Small intestine (tissue), 7 donors: ENCODE results near the gene CNBP. TPM values are rescaled to one million over a fixed set of nuclear protein-coding genes. Genes with fewer than 3 reads are reported as not detected.
"Not testable (repeated sequence)": the region's sequence is repeated elsewhere in the genome, so short reads cannot be mapped to it uniquely, and the experiment has no call there.

ENCODE experiments used
- DNase-seq, 2 donors: peaks; one replicate each; pipeline versions ENCODE4 v3.0.0 to v3.0.0-alpha.2; 2013
- FAIRE-seq: peaks from 2 replicates; lab custom pipeline; 2012; peaks lifted over from hg19 to GRCh38; lab: Jason Lieb, UNC
- H3K27ac ChIP-seq, 3 donors: one replicate each; pipeline ENCODE4 v1.5.1; 2013; ENCODE audit warnings: low read length in 2 of 3, mild to moderate bottlenecking in 2 of 3, control low read depth in 1 of 3, inconsistent platforms in 1 of 3, low read depth in 1 of 3, moderate library complexity in 1 of 3
- H3K27me3 ChIP-seq, 3 donors: one replicate each; pipeline ENCODE4 v1.6.1; 2013; ENCODE audit warnings: low read length in 3 of 3, inconsistent platforms in 1 of 3; ENCODE audit not compliant: control insufficient read depth in 3 of 3, insufficient read depth in 3 of 3
- H3K36me3 ChIP-seq, 3 donors: one replicate each; pipeline ENCODE4 v1.6.1; 2013; ENCODE audit warnings: low read length in 3 of 3, inconsistent platforms in 1 of 3, low read depth in 1 of 3, mild to moderate bottlenecking in 1 of 3, moderate library complexity in 1 of 3; ENCODE audit not compliant: control insufficient read depth in 3 of 3, insufficient read depth in 2 of 3
- H3K4me1 ChIP-seq, 3 donors: one replicate each; pipeline ENCODE4 v1.6.1; 2013; ENCODE audit warnings: low read length in 2 of 3, inconsistent platforms in 1 of 3, low read depth in 1 of 3, mild to moderate bottlenecking in 1 of 3, moderate library complexity in 1 of 3; ENCODE audit not compliant: control insufficient read depth in 3 of 3, insufficient read depth in 2 of 3
- H3K4me3 ChIP-seq, 3 donors: one replicate each; pipeline ENCODE4 v1.5.1; 2013; ENCODE audit warnings: low read length in 3 of 3, control low read depth in 1 of 3, inconsistent platforms in 1 of 3, low read depth in 1 of 3, mild to moderate bottlenecking in 1 of 3, moderate library complexity in 1 of 3
- H3K9me3 ChIP-seq, 2 donors: one replicate each; pipeline ENCODE4 v1.6.1; 2013; ENCODE audit warnings: low read depth in 1 of 2, low read length in 1 of 2; ENCODE audit not compliant: control insufficient read depth in 2 of 2, insufficient read depth in 1 of 2
- WGBS, 3 donors: extraction: QIAGEN DNeasy Blood & Tissue Kit; methylation state at CpG; one replicate each; pipeline ENCODE4 v1.1.7; 2013; 5-methylcytosine and 5-hydroxymethylcytosine counted together
- polyA plus RNA-seq, 4 donors: library from polyadenylated mRNA; stranded (reverse) in 3 of 4; unstranded in 1 of 4; fragments of 200-250 nt in 3 of 4; fragments of 120-200 nt in 1 of 4; gene quantifications; one replicate each; pipeline versions ENCODE4 v1.2.1 to v1.2.3, GENCODE V29; 2013
- donor health status: healthy with polysubstance abuse.
- donor health status: control.
- donor health status: control.
- donor health status: Bipolar disorder and iron deficiency.
- donor health status: healthy.

CNBP gene
- polyA plus RNA-seq, 4 donors, result 256 to 424 (median 325) TPM

DNA sequence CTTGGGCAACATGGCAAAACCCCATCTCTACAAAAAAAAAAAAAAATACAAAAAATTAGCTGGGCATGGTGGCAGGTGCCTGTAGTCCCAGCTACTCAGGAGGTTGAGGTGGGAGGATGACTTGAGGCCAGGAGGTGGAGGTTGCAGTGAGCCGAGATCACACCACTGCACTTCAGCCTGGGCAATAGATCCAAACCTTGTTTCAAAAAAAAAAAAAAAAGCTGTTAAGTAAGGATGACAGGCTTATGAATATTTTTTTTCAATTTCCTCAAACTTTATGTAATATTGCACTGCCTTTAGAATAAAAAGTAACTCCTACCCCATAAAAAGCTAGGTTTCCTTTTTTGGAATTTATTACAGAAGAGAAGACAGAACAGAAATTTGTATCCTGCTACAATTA, 40.7 kb upstream of the CNBP start:
- not testable (repeated sequence) for H3K36me3 ChIP-seq, H3K4me3 ChIP-seq, H3K9me3 ChIP-seq, H3K27me3 ChIP-seq, FAIRE-seq
- Histone ChIP-seq H3K4me1 (peaks cover 0 to 12% (median 0%) of the 10 kb centered on the region in 3 donors), H3K27ac (peak overlapping the region; percentile 20 to 84 (median 52))
- peak in 1 of 2 donors; percentile 32 for DNase-seq
- 18 to 47% (median 37%) methylated on average over 1 of the region's 1 CpG for WGBS, 3 donors

DNA sequence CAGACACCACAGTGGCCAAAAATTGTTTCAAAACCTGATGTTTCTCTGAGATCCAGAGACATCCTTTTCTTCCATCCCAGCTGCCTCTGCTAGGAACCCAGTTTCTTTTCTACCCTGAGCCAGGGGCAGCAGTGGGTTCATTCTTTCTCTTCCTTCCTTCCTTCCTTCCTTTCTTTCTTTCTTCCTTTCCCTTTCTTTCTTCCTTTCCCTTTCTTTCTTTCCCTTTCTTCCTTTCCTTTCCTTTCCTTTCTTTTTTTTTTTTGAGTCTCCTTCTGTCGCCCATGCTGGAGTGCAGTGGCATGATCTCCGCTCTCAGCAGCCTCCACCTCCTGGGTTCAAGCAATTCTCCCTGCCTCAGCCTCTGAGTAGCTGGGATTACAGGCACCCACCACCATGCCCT, 35.0 kb upstream of the CNBP start:
- Histone ChIP-seq H3K9me3 (no peaks in the 10 kb centered on the region), H3K4me3 (no peak overlapping the region), H3K27me3 (no peaks in the 10 kb centered on the region), H3K27ac (no peak overlapping the region), H3K4me1 (no peaks in the 10 kb centered on the region), H3K36me3 (no peaks in the 10 kb centered on the region)
- 91 to 93% (median 92%) methylated on average over 2 of the region's 2 CpGs for WGBS, 3 donors
- FAIRE-seq, result no peak
- no peak for DNase-seq

DNA sequence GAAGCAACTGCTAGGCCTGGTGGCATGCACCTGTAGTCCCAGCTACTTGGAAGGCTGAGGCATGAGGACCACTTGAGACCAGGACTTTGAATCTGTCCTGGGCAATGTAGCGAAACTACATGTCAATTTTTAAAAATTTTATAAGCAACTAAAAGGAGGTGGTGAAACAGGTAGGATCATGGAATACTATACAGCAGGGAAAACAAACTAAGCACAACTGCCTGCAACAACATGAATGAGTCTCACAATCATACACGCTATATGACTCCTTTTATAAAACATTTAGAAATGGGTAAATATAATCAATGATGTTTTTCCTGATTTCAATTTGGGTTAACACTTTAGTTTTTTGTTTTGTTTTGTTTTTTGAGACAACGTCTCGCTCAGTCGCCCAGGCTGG, 29.5 kb upstream of the CNBP start:
- FAIRE-seq (no peak), DNase-seq (no peak)
- H3K4me3 ChIP-seq, result no peak overlapping the region
- 95 to 98% (median 97%) methylated on average over 5 of the region's 5 CpGs for WGBS, 3 donors
- H3K9me3 ChIP-seq, result no peaks in the 10 kb centered on the region
- no peaks in the 10 kb centered on the region for H3K27me3 ChIP-seq
- H3K4me1 ChIP-seq, result peaks cover 0 to 4% (median 0%) of the 10 kb centered on the region in 3 donors
- H3K36me3 ChIP-seq, result no peaks in the 10 kb centered on the region
- H3K27ac ChIP-seq, result no peak overlapping the region

DNA sequence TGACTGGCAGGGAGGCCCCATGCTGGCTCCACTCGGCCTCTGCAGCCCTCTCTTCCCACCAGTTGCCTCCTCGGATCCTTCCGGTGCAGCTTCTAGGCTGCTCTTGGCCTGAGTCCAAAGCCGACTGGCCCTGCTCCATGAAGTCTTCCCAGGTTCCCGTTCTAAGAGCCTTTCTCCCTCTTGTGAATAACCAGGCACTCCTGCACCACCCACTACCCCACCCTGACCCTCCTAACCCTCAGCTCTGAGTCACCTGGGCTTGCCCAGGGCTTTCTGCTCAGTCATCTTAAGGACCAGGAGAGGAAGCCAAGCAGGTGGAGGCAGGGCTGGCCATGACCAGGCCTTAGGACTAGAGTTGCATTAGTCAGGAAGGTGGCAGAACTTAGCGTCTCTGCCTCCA, 28.1 kb upstream of the CNBP start:
- H3K27ac ChIP-seq, result peak overlapping the region in 2 of 3 donors; percentile 71 to 80
- peaks cover 0 to 4% (median 0%) of the 10 kb centered on the region in 3 donors for H3K4me1 ChIP-seq
- no peaks in the 10 kb centered on the region for H3K36me3 ChIP-seq
- H3K9me3 ChIP-seq, result no peaks in the 10 kb centered on the region
- H3K27me3 ChIP-seq, result no peaks in the 10 kb centered on the region
- FAIRE-seq, result no peak
- 2 to 27% (median 12%) methylated on average over 6 of the region's 6 CpGs for WGBS, 3 donors
- peak; percentile 60 to 99 for DNase-seq
- H3K4me3 ChIP-seq, result no peak overlapping the region

DNA sequence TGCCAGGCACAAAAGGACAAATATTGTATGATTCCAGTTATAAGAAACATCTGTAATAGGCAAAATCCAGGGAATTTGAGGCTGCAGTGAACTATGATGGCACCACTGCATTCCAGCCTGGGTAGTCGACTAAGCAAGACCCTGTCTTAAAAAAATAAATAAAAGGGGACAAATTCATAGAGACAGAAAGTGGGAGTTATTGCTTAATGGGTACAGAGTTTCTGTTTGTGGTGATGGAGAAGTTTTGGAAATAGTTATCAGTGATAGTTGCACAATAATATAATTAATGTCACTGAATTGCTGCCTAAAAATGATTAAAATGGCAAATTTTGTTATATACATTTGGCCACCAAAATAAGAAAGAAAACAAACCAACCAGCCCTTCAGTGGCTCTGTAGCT, 27.6 kb upstream of the CNBP start:
- FAIRE-seq (no peak), DNase-seq (no peak)
- Histone ChIP-seq H3K27ac (peak overlapping the region in 2 of 3 donors; percentile 71 to 80), H3K27me3 (no peaks in the 10 kb centered on the region), H3K4me3 (no peak overlapping the region), H3K9me3 (no peaks in the 10 kb centered on the region), H3K4me1 (peaks cover 0 to 4% (median 0%) of the 10 kb centered on the region in 3 donors), H3K36me3 (no peaks in the 10 kb centered on the region)
- WGBS, 3 donors, result 66 to 75% (median 68%) methylated on average over 1 of the region's 1 CpG

DNA sequence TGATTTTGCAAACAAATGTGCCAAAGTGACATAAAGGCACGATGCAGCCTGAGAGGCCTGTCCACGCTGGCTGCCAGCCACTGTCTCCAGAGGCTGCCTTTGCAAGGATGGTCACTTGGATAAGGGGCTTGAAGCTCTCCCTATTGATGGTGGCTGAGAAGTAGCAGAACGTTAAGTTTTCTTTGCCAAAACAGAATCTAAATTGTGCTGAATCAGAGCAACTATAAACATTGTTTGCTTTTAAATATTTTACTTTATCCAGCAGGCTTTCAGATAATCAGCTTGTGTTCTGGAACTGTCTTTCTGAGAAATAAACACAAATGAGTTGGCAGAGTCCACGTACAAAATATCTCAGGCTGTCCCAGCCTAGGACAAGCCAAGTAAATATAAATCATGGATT, 23.8 kb upstream of the CNBP start:
- 58 to 66% (median 61%) methylated on average over 4 of the region's 4 CpGs for WGBS, 3 donors

DNA sequence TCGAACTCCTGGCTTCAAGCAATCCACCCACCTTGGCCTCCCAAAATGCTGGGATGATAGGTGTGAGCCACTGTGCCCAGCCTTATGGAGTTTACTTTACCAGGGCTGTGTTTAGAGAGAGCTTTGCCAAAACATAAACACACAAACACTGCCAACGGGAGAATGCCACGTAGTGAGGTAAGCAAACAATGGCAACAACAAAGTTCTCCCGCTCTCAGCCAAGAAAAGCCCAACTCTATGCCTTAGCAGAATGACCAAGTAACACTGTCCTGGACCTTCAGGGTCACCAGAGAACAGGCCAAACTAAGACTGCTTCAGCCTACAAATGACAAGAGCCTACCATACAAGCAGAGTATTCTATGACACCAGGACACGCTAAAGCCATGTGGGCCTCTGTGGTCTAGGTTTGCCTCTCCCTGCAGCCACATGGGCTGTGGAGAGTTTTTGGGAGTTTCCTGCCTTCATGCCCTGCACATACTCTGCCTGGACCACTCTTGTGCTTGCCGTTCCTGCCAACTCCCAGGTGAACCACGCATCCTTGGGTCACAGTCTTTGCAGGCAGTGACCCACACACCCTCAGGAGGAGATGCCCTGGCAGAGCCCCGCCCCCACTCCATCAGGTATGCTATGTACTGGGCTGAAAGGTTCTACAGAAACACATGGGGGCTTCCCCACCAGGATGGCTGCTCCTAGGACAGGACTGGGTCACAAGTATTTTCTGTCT, 21.6 kb upstream of the CNBP start:
- H3K27me3 ChIP-seq, result no peaks in the 10 kb centered on the region
- no peaks in the 10 kb centered on the region for H3K4me1 ChIP-seq
- H3K4me3 ChIP-seq, result no peak overlapping the region
- DNase-seq, result no peak
- WGBS, 3 donors, result 75 to 79% (median 78%) methylated on average over 8 of the region's 8 CpGs
- no peaks in the 10 kb centered on the region for H3K9me3 ChIP-seq
- H3K27ac ChIP-seq, result no peak overlapping the region
- no peaks in the 10 kb centered on the region for H3K36me3 ChIP-seq
- no peak for FAIRE-seq

More for the DNA sequence above, 23.8 kb upstream of the CNBP start:
- Histone ChIP-seq H3K4me3 (no peak overlapping the region), H3K27me3 (no peaks in the 10 kb centered on the region), H3K4me1 (peaks cover 0 to 4% (median 0%) of the 10 kb centered on the region in 3 donors), H3K9me3 (no peaks in the 10 kb centered on the region), H3K36me3 (no peaks in the 10 kb centered on the region), H3K27ac (no peak overlapping the region)
- DNase-seq (no peak), FAIRE-seq (no peak)

DNA sequence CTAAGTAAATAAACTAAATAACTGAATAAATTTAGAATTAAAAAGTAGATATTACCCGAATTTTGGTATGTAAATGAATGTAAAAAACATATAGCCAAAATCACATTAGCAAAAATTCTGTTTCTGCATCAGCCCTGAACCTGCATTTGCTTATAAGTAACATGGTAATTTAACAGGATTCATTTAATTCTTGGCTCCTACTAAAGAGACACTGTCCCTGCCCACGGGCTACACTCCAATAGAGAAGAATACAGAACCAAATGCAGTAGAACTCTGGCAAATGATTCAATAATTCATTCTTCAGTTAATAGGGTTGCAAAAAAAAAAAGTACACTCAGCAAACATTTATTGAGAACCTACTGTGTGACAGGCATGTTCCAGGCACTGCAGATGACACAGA, 20.8 kb upstream of the CNBP start:
- Histone ChIP-seq H3K27ac (no peak overlapping the region), H3K4me1 (no peaks in the 10 kb centered on the region), H3K27me3 (no peaks in the 10 kb centered on the region), H3K9me3 (no peaks in the 10 kb centered on the region), H3K4me3 (no peak overlapping the region), H3K36me3 (no peaks in the 10 kb centered on the region)
- WGBS, 3 donors, result 70 to 75% (median 74%) methylated on average over 2 of the region's 2 CpGs
- FAIRE-seq (no peak), DNase-seq (no peak)

DNA sequence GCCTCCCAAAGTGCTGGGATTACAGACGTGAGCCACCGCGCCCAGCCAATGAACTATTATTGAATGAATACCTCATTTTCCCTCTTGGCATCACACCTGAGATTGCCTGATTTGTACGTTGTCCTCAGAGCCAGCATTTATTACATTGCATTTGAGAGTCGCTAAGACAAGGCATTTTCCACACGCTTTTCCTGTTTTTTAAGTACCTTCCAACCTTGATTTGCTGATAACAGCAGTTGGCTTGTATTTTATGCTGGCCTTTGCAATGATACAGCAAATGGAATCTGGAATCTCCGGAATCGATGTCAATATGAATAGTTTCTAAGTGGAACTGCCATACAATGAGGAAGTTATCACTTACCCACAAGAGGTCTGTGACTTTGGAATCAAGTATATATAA, 15.7 kb upstream of the CNBP start:
- Histone ChIP-seq H3K27ac (no peak overlapping the region), H3K4me3 (no peak overlapping the region), H3K9me3 (no peaks in the 10 kb centered on the region), H3K36me3 (no peaks in the 10 kb centered on the region), H3K4me1 (no peaks in the 10 kb centered on the region), H3K27me3 (no peaks in the 10 kb centered on the region)
- 71 to 86% (median 85%) methylated on average over 8 of the region's 8 CpGs for WGBS, 3 donors
- FAIRE-seq, result no peak
- no peak for DNase-seq
